HTR-8/SVneo (cell line): ENCODE measurements around the gene TTC33.
A peak's percentile ranks its signal among the peaks of the same experiment; 100 is the strongest.
"Not testable (repeated sequence)": the region's sequence is repeated elsewhere in the genome, so short reads cannot be mapped to it uniquely, and the experiment has no call there.

ENCODE experiments used
- DNase-seq: peaks from one replicate; pipeline ENCODE4 v3.0.0; 2011; ENCODE audit warnings: low spot score, mixed read lengths; ENCODE audit not compliant: insufficient read length
- FAIRE-seq: peaks from 2 replicates; lab custom pipeline; 2011; peaks lifted over from hg19 to GRCh38; lab: Jason Lieb, UNC

Gene TTC33

DNA sequence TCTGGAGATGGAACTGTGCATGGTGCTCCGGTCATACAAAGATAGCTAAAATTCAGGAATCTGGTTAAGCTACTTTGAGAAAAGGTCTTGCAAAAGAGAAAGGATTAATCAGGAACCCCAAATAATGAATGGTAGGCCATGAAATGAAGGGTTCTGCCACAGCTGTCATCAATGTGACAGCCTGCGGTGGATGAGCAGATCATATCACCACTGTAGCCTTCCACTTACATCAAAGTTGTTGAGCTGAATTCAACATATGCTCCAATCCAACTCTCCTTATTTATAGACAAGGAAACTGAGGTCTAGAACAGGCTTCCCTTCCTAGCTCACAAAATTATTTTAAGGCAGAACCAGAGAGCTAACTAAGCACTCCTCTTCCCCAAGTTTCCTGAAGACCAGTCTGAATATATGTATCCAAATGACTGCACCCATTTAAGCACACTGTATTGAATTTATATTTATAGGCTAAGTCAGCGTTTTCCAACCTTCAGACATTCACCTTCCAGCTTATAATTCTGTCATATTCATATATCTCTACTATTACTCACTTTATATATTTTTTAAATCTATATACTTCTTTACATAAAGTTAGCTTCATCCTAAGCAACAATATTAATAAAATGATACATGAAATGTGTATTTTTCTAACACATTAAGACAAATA lies 90.0 kb downstream of the TTC33 start:
- no peak for DNase-seq
- FAIRE-seq, result no peak

DNA sequence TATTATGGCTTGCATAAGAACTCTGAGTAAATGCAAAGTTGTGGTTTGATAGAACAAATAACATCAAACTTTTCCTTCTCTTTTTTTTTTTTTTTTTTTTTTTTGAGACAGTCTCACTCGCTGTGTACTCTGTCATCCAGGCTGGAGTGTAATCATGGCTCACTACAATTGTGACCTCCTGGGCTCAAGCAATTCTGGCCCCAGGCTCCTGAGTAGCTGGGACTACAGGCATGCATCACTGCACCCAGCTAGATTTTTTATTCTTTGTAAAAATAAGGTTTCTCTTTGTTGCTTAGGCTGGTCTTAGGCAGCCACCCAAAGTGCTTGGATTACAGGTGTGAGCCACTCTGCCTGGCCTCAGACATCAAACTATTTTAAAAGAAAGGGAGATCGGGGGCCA lies 95.0 kb downstream of the TTC33 start:
- no peak for DNase-seq
- FAIRE-seq, result no peak

DNA sequence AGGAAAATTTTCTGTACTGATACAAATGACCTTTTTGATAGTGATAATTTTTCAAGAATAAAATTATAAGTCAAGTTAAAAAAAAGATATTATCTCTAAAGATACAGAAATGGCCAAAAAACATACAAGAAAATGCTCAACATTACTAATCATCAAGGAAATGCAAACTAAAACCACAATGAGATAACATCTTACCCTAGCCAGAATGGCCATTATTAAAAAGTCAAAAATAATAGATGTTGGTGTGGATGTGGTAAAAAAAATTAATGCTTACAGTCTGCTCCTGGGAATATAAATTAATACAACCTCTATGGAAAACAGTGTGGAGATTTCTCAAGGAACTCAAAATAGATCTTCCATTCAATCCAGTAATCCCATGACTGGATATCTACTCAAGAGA lies 99.0 kb downstream of the TTC33 start:
- FAIRE-seq (no peak), DNase-seq (no peak)

DNA sequence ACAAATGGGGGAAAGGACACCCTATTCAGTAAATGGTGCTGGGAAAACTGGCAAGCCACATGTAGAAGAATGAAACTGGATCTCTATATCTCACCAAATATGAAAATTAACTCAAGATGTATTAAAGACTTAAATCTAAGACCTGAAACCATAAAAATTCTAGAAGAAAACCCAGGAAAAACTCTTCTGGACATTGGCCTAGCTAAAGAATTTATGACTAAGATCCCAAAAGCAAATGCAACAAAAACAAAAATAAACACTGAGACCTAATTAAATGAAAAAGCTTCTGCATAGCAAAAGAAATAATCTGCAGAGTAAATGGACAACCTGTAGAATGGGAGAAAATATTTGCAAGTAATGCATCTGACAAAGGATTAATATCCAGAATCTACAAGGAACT lies 99.7 kb downstream of the TTC33 start:
- not testable (repeated sequence) for DNase-seq, FAIRE-seq

DNA sequence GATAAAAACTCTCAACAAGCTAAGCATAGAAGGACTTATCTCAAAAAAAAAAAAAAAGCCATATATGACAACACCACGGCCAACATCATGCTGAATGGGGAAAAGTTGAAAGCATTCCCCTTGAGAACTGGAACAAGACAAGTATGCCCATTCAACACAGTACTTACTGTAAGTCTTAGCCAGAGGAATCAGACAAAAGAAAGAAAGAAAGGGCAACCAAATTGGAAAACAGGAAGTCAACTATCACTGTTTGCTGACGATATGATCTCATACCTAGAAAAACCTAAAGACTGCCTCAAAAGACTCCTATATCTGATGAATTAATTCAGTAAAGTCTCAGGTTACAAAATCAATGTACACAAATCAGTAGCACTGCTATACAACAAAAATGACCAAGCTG lies 100.6 kb downstream of the TTC33 start:
- no peak for FAIRE-seq

DNA sequence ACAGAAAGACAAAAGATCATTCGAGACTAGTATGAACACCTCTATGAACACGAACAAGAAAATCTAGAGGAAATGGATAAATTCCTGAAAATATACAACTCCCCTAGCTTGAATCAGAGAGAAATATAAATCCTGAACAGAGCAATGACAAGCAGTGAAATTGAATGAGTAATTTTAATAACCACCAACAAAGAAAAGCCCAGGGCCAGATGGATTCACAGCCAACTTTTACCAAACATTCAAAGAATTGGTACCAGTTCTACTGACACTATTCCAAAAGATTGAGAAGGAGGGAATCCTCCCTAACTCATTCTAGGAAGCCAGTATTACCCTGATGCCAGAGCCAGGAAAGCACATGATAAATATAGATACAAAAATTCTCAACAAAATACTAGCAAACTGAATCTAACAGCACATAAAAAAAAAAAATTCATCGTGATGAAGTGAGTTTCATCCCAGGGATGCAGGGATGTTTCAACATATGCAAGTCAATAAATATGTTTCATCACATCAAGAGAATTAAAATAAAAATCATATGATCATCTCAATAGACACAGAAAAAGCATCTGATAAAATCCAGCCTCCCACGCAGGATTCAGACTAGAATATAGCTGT lies 101.3 kb downstream of the TTC33 start:
- no peak for DNase-seq
- no peak for FAIRE-seq

More for the DNA sequence above, 100.6 kb downstream of the TTC33 start:
- DNase-seq, result no peak

DNA sequence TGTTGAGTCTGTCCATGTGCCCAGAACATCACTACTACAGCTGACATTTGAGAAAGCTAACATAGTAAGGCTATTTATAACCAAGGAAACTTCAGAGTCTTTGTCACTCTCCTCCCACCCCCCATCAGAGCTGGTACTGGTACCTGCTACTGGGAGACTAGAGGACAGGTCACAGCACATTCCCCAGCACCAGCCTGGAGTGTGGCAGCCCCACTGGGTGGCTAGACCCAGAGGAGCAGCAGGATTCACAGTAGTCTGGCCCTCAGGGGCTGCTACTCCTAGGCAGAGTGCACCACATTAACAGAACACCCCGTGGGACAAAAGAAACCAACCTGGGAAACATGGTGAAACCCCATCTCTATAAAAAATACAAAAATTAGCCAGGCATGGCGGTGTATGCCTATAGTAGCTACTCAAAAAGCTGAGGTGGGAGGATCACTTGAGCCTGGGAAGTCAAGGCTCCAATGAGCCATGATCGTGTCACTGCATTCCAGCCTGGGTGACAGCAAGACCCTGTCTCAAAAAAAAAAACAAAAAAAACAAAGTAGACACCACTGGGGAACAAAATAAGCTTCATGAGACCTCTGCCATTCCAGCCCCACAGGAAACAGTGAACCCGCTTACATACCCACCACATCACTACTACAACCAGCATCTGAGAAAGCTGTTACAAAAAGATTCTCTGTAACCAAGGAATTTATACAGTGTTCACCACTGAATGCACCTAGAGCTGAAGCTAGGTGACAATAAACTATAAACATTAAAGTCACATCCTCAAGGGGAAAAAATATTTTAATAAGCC lies 102.3 kb downstream of the TTC33 start:
- FAIRE-seq, result no peak

DNA sequence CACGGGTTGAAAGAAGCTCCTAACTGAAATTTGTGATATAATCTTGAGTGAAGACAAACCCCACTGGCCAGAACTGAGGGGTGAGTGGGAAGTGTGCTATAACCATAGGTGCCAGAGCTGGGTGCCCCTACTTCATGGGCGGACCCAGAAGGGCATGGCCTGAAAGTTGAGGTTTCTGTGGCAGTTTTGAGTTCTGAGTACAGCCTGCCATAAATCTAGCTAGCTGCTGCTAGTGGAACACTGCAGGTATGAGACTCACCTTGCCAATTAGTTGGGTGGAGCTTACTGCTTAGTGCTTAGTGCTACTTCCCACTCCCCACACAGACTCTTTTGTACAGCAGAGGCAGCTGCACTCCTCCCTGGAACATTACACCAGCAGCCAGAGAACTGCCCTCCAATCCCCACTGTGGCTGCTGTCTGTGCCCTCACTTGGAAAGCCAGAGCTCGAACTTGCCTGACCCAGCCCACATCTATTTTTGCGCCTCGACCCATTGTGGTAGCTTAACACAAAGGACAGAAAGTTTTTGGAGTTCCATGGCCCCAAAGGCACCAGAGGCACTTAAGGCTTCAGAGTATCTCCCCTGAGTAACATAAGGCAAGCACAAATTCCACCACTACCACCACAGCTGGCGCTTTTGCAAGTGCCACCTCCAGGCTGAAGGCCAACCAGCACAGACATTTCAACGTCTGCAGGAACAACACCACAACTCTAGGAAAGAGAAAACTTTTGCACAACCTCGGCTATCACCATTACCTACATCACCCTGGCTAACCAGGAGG lies 103.1 kb downstream of the TTC33 start:
- FAIRE-seq (peak; percentile 31), DNase-seq (no peak)

More for the DNA sequence above, 102.3 kb downstream of the TTC33 start:
- DNase-seq, result no peak

DNA sequence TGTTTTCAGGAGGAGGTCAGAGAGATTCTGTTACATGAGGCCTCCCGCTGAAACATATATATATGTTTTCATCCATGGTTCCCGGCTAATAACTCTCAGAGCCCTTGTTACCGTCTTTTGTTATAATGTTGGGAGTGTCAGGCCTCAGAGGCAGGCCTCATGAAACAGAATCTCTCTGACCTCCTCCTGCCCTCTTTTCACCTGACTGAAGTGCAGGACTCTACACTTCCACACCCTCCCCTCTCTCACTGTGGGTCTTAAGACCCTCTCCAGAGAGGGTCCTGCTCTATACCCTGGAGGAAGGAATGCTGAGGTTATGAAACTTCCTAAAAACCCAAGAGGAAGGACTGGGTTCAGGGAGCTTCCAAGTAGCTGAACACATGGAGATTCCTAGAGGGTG lies 104.6 kb downstream of the TTC33 start:
- no peak for DNase-seq
- FAIRE-seq, result no peak

DNA sequence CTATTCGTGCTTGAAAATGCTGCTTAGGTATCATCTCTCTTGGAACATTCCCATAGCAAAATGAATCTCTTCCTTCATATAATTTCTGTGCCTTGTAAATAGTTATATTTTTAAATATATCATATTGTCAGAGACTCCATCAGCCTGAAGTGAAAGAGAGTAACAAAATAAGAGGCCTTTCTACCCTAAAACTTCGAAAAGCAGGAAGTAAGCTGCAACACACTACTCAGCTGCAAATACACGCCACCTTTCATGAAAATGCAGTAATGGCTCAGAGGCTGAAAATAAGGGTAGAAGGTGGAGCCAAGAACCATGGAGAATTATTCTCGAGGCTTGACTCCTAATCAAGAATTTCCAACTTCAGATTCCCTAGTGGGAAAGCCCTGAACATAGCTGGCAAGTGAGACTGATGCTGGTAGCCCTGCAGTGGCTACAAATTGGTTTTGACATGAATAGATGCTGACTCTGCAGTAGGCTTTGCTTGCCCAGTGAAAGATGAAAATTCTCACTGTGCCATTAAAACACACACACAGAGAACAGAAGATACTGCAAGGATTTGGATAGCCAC lies 106.2 kb downstream of the TTC33 start:
- FAIRE-seq, result no peak
- DNase-seq, result no peak

DNA sequence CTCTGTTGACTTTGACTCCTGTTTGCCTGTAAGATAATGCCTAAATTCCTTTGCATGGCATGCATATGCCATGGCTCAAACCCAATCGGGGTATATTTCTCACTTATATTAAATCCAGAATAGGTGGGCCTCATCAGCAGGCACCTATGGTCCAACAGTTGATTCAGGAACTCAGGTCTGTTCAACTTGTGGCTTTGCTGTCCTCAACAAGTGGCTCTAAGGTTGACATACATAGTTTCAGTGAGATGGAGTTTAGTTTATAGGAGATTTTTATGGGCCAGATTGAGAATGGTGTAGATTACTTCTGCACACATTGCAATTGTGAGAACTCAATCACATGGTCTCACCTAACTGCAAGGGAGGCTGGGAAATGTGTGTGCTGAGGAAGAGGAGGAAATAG lies 107.6 kb downstream of the TTC33 start:
- DNase-seq, result no peak
- FAIRE-seq, result no peak

DNA sequence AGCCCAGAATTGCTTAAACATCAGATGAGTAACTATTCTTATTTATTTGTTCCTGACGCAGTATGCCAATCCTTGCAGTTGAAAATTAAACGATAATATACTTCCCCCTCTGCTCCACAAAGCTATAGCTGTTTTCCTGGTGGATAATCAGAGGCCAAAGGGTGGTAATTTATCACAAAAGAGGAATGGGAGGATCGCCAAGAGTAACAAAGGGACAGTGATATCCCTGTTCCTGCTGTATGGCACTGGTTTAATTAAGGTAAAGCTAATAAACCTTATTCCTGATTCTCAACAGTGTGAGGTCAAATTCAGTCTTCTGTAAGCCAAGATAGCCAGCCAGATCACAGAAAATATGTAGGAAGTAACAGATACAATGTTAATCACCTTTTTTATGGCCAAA lies 109.5 kb downstream of the TTC33 start:
- no peak for DNase-seq
- FAIRE-seq, result no peak

DNA sequence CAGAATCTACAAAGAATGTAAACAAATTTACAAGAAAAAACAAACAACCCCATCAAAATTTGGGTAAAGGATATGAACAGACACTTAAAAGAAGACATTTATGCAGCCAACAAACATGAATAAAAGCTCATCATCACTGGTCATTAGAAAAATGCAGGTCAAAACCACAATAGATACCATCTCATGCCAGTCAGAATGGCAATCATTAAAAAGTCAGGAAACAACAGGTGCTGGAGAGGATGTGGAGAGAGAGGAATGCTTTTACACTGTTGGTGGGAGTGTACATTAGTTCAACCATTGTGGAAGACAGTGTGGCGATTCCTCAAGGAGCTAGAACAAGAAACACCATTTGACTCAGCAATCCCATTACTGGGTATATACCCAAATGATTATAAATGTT lies 116.2 kb downstream of the TTC33 start:
- not testable (repeated sequence) for FAIRE-seq, DNase-seq

DNA sequence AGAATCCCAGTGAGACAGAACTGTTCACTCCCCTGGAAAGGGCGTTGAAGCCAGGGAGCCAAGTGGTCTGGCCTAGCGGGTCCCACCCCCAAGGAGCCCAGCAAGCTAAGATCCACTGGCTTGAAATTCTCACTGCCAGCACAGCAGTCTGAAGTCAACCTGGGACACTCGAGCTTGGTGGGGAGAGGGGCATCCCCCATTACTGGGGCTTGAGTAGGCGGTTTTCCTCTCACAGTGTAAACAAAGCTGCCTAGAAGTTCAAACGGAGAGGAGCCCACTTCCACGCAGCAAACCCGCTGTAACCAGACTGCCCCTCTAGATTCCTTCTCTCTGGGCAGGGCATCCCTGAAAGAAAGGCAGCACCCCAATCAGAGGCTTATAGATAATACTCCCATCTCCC lies 121.2 kb downstream of the TTC33 start:
- FAIRE-seq, result no peak
- no peak for DNase-seq

DNA sequence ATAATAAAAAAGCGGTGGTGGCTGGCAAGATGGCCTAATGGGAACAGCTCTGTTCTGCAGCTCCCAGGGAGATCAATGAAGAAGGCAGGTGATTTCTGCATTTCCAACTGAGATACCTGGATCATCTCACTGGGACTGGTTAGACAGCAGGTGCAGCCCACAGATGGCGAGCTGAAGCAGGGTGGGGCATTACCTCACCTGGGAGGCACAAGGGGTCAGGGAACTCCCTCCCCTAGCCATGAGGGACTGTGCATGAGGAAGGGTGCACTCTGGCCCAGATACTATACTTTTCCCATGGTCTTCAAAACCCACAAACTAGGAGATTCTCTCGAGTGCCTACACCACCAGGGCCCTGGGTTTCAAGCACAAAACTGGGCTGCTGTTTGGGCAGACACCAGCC lies 121.6 kb downstream of the TTC33 start:
- no peak for DNase-seq
- FAIRE-seq, result peak; percentile 42

DNA sequence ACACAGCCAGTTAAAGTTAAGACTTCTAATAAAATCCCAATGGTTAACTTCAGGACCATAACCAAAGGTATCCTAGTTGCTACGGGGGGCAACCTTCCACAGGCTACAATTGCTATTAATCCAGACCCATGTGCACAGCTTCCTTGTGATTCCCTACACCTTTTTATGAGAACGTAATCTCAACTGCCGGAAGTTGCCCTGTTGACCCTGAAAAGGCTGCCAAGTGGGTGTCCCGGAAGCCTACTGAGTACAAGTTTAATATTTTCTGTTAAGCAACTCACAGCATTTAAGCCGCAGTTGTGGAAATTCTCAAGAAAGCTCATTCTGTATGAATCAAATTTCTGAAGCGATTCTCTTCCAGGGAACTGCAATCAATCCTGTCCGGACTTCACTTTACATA lies 124.5 kb downstream of the TTC33 start:
- DNase-seq (no peak), FAIRE-seq (no peak)

DNA sequence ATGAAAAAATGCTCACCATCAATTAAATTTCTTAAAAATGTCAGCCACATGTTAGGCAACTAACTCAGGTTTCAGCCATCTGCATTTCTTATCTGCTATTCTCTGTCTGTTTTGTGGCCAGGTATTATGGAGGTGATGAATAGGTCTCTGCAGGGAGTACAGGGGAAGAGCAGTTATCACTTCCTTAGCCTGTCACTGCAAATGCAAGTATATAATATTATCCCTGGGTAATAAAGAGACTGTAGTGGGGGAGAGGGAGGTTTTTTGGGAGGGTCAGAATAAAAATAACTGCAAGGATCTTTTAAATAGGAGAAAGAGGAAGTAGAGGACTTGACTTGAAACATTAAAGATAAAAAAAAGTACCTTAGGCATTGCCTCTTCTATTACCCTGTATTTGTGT lies 125.6 kb downstream of the TTC33 start:
- FAIRE-seq, result no peak

DNA sequence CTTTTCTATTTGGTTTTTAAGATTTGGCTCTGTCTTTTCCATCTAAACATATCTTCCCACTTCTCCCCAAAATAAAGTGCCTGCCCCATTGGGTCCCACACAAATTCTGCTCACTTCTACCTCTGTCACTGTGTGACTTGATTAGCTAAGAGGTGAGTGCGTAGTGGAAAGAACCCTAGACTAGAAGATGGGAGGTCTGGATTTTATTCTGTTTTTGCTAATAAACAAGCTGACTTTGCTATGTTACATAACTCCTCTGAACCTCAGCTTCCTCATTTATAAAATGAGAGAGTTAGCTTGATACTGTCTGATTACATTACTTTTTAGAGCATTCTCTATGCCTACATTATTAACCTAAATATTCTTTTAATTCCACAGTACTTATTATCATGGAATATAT lies 127.4 kb downstream of the TTC33 start:
- DNase-seq (no peak), FAIRE-seq (no peak)

More for the DNA sequence above, 125.6 kb downstream of the TTC33 start:
- DNase-seq, result no peak

DNA sequence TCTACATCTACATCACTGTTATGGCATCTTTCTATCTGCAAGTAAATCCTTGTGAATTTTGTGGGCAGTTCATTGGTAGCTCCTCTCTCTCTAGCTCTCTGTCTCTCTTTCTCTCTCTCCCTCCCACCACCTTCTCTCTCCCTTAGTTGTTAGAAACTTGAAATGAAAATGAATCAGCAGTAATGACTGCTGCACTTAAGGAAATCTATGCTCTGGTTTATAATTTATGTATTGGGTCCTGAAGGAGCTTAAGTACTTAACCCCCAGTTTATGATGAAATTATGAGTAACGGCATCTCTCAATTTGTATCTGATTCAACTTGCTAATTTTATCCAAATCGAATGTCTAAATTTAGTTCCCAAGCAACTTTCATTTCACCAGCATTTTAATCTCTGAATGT lies 128.1 kb downstream of the TTC33 start:
- FAIRE-seq (no peak), DNase-seq (no peak)

DNA sequence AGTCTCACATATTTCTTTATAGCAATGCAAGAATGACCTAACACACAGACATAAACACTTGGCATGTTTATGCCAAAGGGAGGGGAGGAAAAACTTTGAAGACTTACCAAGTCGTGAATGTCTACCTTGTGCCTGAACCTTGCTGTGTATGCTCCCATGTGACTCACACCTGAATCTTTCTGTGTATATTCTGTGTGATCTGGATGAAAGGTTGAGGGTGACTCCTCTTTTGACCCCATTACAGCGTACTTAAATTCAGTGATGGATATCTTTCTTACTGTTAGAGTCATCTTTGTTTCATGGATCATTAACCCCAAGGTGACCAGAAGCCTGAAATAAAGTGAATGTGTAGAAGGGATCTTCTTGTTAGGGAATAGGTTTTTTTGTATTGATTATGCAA lies 129.0 kb downstream of the TTC33 start:
- peak; percentile 38 for FAIRE-seq
- DNase-seq, result no peak
